Uterus (tissue), 2 donors: ENCODE measurements around the gene WDR47.

ENCODE experiments used
- CTCF ChIP-seq, 4 experiments: fragments of 200-600 bp in 2 of 4; fragments of 450-650 bp in 2 of 4; sonication (generic) in 2 of 4; IDR thresholded peaks; one replicate each; pipeline ENCODE4 v1.5.1; 2016 to 2019; ENCODE audit warnings: antibody characterized with exemption in 4 of 4, mild to moderate bottlenecking in 2 of 4, moderate library complexity in 1 of 4
- POLR2A ChIP-seq, 2 donors: fragments of 450-650 bp; IDR thresholded peaks; one replicate each; pipeline ENCODE4 v1.6.1; 2016; ENCODE audit warnings: antibody characterized with exemption in 2 of 2, mild to moderate bottlenecking in 1 of 2, moderate library complexity in 1 of 2

DNA sequence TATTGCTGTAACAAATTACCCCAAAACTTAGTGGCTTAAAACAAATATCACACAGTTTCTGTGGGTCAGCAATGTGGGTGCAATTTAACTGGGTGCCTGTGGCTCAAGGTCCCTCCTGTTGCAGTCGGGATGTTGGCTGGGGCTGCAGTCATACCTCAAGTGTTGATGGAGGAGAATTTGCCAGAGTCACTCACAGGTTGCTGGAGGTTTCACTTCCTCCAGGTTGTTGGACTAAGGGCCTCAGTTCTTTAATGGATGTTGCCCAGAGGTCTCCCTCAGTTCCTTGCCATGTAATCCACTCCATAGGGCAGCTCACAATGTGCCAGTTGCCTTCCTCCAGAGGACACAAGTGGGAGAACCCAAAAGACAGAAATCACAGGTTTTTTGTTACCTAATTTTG is 36.4 kb upstream of the WDR47 start:
- TF ChIP-seq POLR2A (IDR thresholded peaks at IDR 0.05) = no peak
- no peak for TF ChIP-seq CTCF (IDR thresholded peaks at IDR 0.05)
